Choroid plexus epithelial cell (primary cell): ENCODE data around the gene TTC13.

ENCODE experiments used
- DNase-seq: peaks from one replicate; pipeline ENCODE4 v3.0.0-alpha.2; 2010; ENCODE audit warnings: low read depth
- H3K4me3 ChIP-seq: 2 replicates; pipeline ENCODE4 v1.5.1; 2011; ENCODE audit warnings: low read depth, mild to moderate bottlenecking, control low read depth, low read length, moderate library complexity
- CTCF ChIP-seq: conservative IDR thresholded peaks from 2 replicates; pipeline ENCODE4 v1.5.1; 2011; ENCODE audit warnings: low read depth, mild to moderate bottlenecking, control low read depth, inconsistent platforms, low read length, moderate library complexity

The TTC13 gene

GRCh38 chr1:230894032-230894431 lies 84.6 kb downstream of the TTC13 start:
- no peak overlapping the region for H3K4me3 ChIP-seq
- TF ChIP-seq CTCF = no peak
- peak; percentile 43 for DNase-seq

GRCh38 chr1:230892018-230892491 lies 86.6 kb downstream of the TTC13 start:
- H3K4me3 ChIP-seq = no peak overlapping the region
- no peak for TF ChIP-seq CTCF
- DNase-seq = no peak

GRCh38 chr1:230891413-230891812 lies 87.2 kb downstream of the TTC13 start:
- peak; percentile 13 for DNase-seq
- no peak overlapping the region for H3K4me3 ChIP-seq
- TF ChIP-seq CTCF = no peak

GRCh38 chr1:230884646-230885045 lies 94.0 kb downstream of the TTC13 start:
- DNase-seq = no peak
- TF ChIP-seq CTCF = no peak
- H3K4me3 ChIP-seq = no peak overlapping the region

- no peak overlapping the region for H3K4me3 ChIP-seq
- no peak for TF ChIP-seq CTCF
- no peak for DNase-seq
Observed at GRCh38 chr1:230883967-230884366, 94.7 kb downstream of the TTC13 start.

- no peak for DNase-seq
- no peak for TF ChIP-seq CTCF
- H3K4me3 ChIP-seq = no peak overlapping the region
Observed at GRCh38 chr1:230879778-230880177, 98.9 kb downstream of the TTC13 start.

GRCh38 chr1:230878591-230878990 lies 100.1 kb downstream of the TTC13 start:
- peak; percentile 57 for DNase-seq
- H3K4me3 ChIP-seq = no peak overlapping the region
- no peak for TF ChIP-seq CTCF
